Adrenal gland (tissue), 5 donors: Measurements from ENCODE around the gene MARCHF4.

Experiments used
- CTCF ChIP-seq, 6 experiments: fragments of 450-650 bp in 4 of 6; fragments of 200-600 bp in 2 of 6; sonication (generic) in 1 of 6; IDR thresholded peaks; 1 replicate in 5 of 6; 2 replicates in 1 of 6; pipeline versions ENCODE4 v1.5.1 to v1.8.0; 2016 to 2021; ENCODE audit warnings: antibody characterized with exemption in 6 of 6, mild to moderate bottlenecking in 2 of 6, moderate library complexity in 1 of 6
- POLR2A ChIP-seq, 2 donors: fragments of 450-650 bp; IDR thresholded peaks; one replicate each; pipeline ENCODE4 v1.6.1; 2017; ENCODE audit warnings: antibody characterized with exemption in 2 of 2, mild to moderate bottlenecking in 2 of 2, moderate library complexity in 1 of 2
- donor health status: DM: no; HTN: no; CAD: no.

- TF ChIP-seq CTCF (IDR thresholded peaks at IDR 0.05): no peak
- TF ChIP-seq POLR2A (IDR thresholded peaks at IDR 0.05): no peak
Observed at GRCh38 chr2:216402751-216403150, 30.5 kb upstream of the MARCHF4 start.
